Measurements from ENCODE around the gene LTA. TPM values are rescaled to one million over a fixed set of nuclear protein-coding genes. Genes with fewer than 3 reads are reported as not detected.
A peak's percentile ranks its signal among the peaks of the same experiment; 100 is the strongest.

LTA gene
- total RNA-seq, 4 donors from 2014 or later = not detected

DNA sequence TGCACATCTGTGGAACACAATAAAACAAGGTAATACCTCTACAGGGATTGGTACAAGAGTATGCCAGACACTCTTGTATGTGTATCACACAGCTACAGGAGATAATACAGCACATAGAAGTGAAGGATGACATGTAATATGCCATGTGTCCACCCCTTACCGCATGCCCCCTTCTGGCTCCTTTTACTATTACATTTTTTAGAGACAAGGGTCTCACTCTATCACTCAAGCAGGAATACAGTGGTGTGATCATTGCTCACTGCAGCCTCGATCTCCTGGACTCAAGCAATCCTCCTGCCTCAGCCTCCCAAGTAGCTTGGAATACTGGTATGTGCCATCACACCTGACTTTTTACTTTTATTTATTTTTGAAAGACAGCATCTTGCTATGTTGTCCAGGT, 24.9 kb downstream of the LTA start:
- 15 to 23% methylated on average over 2 of the region's 2 CpGs for WGBS, 2 donors
- no peak for TF ChIP-seq POLR2A (IDR thresholded peaks at IDR 0.05)
- TF ChIP-seq, protein P1, sequence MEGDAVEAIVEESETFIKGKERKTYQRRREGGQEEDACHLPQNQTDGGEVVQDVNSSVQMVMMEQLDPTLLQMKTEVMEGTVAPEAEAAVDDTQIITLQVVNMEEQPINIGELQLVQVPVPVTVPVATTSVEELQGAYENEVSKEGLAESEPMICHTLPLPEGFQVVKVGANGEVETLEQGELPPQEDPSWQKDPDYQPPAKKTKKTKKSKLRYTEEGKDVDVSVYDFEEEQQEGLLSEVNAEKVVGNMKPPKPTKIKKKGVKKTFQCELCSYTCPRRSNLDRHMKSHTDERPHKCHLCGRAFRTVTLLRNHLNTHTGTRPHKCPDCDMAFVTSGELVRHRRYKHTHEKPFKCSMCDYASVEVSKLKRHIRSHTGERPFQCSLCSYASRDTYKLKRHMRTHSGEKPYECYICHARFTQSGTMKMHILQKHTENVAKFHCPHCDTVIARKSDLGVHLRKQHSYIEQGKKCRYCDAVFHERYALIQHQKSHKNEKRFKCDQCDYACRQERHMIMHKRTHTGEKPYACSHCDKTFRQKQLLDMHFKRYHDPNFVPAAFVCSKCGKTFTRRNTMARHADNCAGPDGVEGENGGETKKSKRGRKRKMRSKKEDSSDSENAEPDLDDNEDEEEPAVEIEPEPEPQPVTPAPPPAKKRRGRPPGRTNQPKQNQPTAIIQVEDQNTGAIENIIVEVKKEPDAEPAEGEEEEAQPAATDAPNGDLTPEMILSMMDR (IDR thresholded peaks at IDR 0.05) = peak in 5 of 6 experiments; percentile 12 to 39 (median 38)
- intact Hi-C loops (cut with DNase I) = no loop called here
- Histone ChIP-seq H3K4me3 (no peak overlapping the region), H3K4me1 (peaks cover 0 to 7% (median 0%) of the 10 kb centered on the region in 3 donors), H3K27ac (no peak overlapping the region), H3K27me3 (no peaks in the 10 kb centered on the region), H3K9me3 (no peaks in the 10 kb centered on the region), H3K36me3 (no peaks in the 10 kb centered on the region)
- no peak for DNase-seq

DNA sequence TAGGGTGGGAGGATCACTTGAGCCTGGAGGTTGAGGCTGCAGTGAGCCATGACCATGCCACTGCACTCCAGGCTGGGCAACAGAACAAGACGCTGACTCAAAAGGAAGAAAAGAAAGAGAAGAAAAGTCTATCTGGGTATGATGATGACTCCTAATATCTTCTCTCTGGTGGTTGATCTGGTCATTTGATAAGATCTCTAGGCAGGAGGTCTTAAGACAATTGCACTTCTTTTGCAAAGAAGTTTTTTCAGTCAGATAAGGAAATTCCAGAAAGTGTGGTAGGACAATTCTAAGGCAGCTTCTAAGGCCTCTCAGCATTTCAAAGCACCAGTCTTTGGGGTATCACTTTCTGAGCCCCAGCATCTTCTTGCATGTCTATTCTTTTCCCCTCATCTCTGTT, 35.2 kb downstream of the LTA start:
- intact Hi-C loops (cut with DNase I) = no loop called here
- Histone ChIP-seq H3K27ac (no peak overlapping the region), H3K36me3 (no peaks in the 10 kb centered on the region), H3K4me3 (no peak overlapping the region), H3K4me1 (no peaks in the 10 kb centered on the region), H3K9me3 (no peaks in the 10 kb centered on the region), H3K27me3 (no peaks in the 10 kb centered on the region)
- no peak for DNase-seq
- TF ChIP-seq, protein P1 (IDR thresholded peaks at IDR 0.05) = no peak
- no peak for TF ChIP-seq POLR2A (IDR thresholded peaks at IDR 0.05)
- WGBS, 2 donors = 75 to 85% methylated on average over 1 of the region's 1 CpG

DNA sequence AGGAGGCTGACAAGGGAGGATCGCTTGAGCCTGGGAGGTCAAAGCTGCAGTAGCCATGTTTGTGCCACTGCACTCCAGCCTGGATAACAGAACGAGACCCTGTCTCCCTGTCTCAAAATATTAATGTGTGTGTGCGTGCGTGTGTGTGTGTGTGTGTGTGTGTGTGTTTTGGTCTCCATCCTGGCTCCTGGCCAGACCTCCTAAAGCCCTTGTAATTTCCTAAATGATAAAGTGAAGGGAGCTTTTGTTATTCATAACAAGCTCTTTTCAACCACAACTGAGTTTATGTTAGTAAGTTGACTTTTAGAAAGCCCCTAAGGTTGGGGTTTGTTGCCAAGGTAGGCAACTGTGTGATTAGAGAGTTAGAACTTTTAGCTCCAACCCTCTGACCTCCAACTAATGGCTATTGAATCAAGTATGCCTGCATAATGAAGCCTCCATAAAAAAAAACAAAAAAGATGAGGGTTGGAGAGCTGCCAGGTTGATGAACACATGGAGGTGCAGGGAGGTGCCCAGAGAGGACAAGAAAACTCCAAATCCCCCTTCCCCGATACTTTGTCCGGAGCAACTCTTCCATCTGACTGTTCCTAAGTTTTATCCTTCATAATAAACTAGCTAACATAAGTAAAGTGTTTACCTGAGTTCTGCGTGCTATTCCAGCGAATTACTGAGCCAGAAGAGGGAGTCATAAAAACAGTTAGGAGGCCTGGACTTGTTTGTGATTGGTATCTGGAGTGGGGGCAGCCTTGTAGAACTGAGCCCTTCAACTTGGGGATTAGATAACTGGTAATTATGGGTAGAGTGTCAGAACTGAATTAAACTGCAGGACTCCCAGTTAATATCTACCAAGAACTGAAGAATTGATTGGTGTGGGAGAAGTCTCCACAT, 37.7 kb downstream of the LTA start:
- DNase-seq = no peak
- no peaks in the 10 kb centered on the region for H3K9me3 ChIP-seq
- no peaks in the 10 kb centered on the region for H3K4me1 ChIP-seq
- no peaks in the 10 kb centered on the region for H3K36me3 ChIP-seq
- no peaks in the 10 kb centered on the region for H3K27me3 ChIP-seq
- whole genome bisulfite sequencing, 2 donors = 71 to 75% methylated on average over 8 of the region's 8 CpGs
- TF ChIP-seq, protein P1 (IDR thresholded peaks at IDR 0.05) = no peak
- TF ChIP-seq POLR2A (IDR thresholded peaks at IDR 0.05) = no peak
- intact Hi-C loops (cut with DNase I) = no loop called here
- no peak overlapping the region for H3K4me3 ChIP-seq
- no peak overlapping the region for H3K27ac ChIP-seq

- no peaks in the 10 kb centered on the region for H3K36me3 ChIP-seq
- H3K27me3 ChIP-seq = no peaks in the 10 kb centered on the region
- DNase-seq = no peak
- no peak for TF ChIP-seq POLR2A (IDR thresholded peaks at IDR 0.05)
- TF ChIP-seq, protein P1 (IDR thresholded peaks at IDR 0.05) = no peak
- no peaks in the 10 kb centered on the region for H3K9me3 ChIP-seq
- 62 to 76% methylated on average over 4 of the region's 4 CpGs for WGBS, 2 donors
- no peaks in the 10 kb centered on the region for H3K4me1 ChIP-seq
- no peak overlapping the region for H3K4me3 ChIP-seq
- no peak overlapping the region for H3K27ac ChIP-seq
- intact Hi-C loops (cut with DNase I) = no loop called here
Observed at GRCh38 chr6:31610968-31611367, 38.9 kb downstream of the LTA start.

- DNase-seq = no peak
- H3K27me3 ChIP-seq = no peaks in the 10 kb centered on the region
- no peaks in the 10 kb centered on the region for H3K36me3 ChIP-seq
- H3K9me3 ChIP-seq = no peaks in the 10 kb centered on the region
- intact Hi-C loops (cut with DNase I) = no loop called here
- TF ChIP-seq, protein P1 (IDR thresholded peaks at IDR 0.05) = no peak
- TF ChIP-seq POLR2A (IDR thresholded peaks at IDR 0.05) = no peak
- no peak overlapping the region for H3K4me3 ChIP-seq
- H3K4me1 ChIP-seq = no peaks in the 10 kb centered on the region
- H3K27ac ChIP-seq = no peak overlapping the region
- 68 to 69% methylated on average over 7 to 8 of the region's 8 CpGs for WGBS, 2 donors
Observed at GRCh38 chr6:31614075-31614619, 42.1 kb downstream of the LTA start.

Data from esophagus squamous epithelium (tissue), 5 donors.